K562 (cell line): ENCODE data around the gene DISC1. TPM values are rescaled to one million over a fixed set of nuclear protein-coding genes. Genes with fewer than 3 reads are reported as not detected.

Experiments
- ATAC-seq: fragments of 200-7000 bp; cut with Tn5 transposase; 3 replicates; pipeline ENCODE4 v1.9.1; 2020; ENCODE audit warnings: moderate library complexity
- BruUV-seq: library from RNA; stranded (reverse); fragments of 400-500 nt; replicated peaks from 2 replicates; lab custom pipeline; 2021; lab: Mats Ljungman, UMichigan
- CTCF ChIA-PET: fragments of 300-600 bp; formaldehyde crosslinking; extraction: SDS; loops from one replicate; lab custom pipeline; 2021; ENCODE audit warnings: low intra/inter-chr PET ratio; lab: Yijun Ruan, JAX
- POLR2A ChIA-PET: fragments of 300-600, 350-650 bp; sonication (Branson Sonifier 250); formaldehyde crosslinking; extraction: SDS; loops from one replicate; lab custom pipeline; 2021; ENCODE audit warnings: antibody characterized with exemption, inconsistent platforms; lab: Yijun Ruan, JAX
- DNase-seq, 4 experiments: peaks; one replicate each; pipeline versions ENCODE4 v3.0.0 to v3.0.0-alpha.2; 2011 to 2018; ENCODE audit warnings: low spot score in 3 of 4, mixed read lengths in 3 of 4; ENCODE audit errors: extremely low read depth in 1 of 4
- FAIRE-seq: peaks from 2 replicates; lab custom pipeline; 2011; peaks lifted over from hg19 to GRCh38; lab: Jason Lieb, UNC
- H2AFZ ChIP-seq: 2 replicates; pipeline ENCODE4 v1.6.0; 2011; ENCODE audit warnings: low read depth, low read length, control low read depth, inconsistent platforms
- H3K27ac ChIP-seq: fragments of 200-600 bp; 3 replicates; pipeline ENCODE4 v1.8.0; 2011; ENCODE audit warnings: low read depth, mild to moderate bottlenecking, control low read depth, inconsistent platforms, low read length, moderate library complexity, mixed read lengths; ENCODE audit errors: extremely low read depth
- H3K27me3 ChIP-seq, 2 experiments: fragments of 300-600 bp in 1 of 2; 2 replicates in 1 of 2; 3 replicates in 1 of 2; pipeline versions ENCODE4 v1.6.0 to v1.8.0; 2011; ENCODE audit warnings: inconsistent platforms in 2 of 2, low read length in 2 of 2, mild to moderate bottlenecking in 1 of 2, mixed read lengths in 1 of 2, moderate library complexity in 1 of 2; ENCODE audit not compliant: control insufficient read depth in 2 of 2, insufficient read depth in 2 of 2
- H3K36me3 ChIP-seq: fragments of 300-600 bp; 3 replicates; pipeline ENCODE4 v1.8.0; 2011; ENCODE audit warnings: mild to moderate bottlenecking, low read length, inconsistent platforms; ENCODE audit not compliant: control insufficient read depth, insufficient read depth
- H3K4me1 ChIP-seq, 2 experiments: fragments of 200-600 bp in 1 of 2; replicated peaks in 1 of 2; 2 replicates in 1 of 2; 3 replicates in 1 of 2; pipeline versions ENCODE4 v1.5.1 to v1.8.0; 2011; ENCODE audit warnings: inconsistent platforms in 2 of 2, low read length in 2 of 2, mild to moderate bottlenecking in 1 of 2, mixed read lengths in 1 of 2, moderate library complexity in 1 of 2; ENCODE audit not compliant: control insufficient read depth in 2 of 2, insufficient read depth in 2 of 2
- H3K4me2 ChIP-seq: 2 replicates; pipeline ENCODE4 v1.6.1; 2011; ENCODE audit warnings: low read length, control low read depth, inconsistent platforms, mixed read lengths; ENCODE audit not compliant: insufficient read depth
- H3K4me3 ChIP-seq: fragments of 200-600 bp; sonication (generic), shearing (Covaris generic); 2 replicates; pipeline ENCODE4 v1.5.1; 2016; ENCODE audit warnings: control low read depth, inconsistent platforms
- H3K79me2 ChIP-seq: fragments of 200-600 bp; 3 replicates; pipeline ENCODE4 v1.8.0; 2011; ENCODE audit warnings: low read length, inconsistent platforms; ENCODE audit not compliant: control insufficient read depth, insufficient read depth
- H3K9ac ChIP-seq, 2 experiments: 2 replicates each; pipeline versions ENCODE4 v1.6.0 to v1.6.1; 2011; ENCODE audit warnings: low read depth in 2 of 2, low read length in 2 of 2, control low read depth in 1 of 2, inconsistent platforms in 1 of 2, mild to moderate bottlenecking in 1 of 2, mixed read lengths in 1 of 2; ENCODE audit not compliant: insufficient read depth in 1 of 2
- H3K9me1 ChIP-seq: one replicate; pipeline ENCODE4 v1.6.0; 2011; ENCODE audit warnings: inconsistent platforms, mild to moderate bottlenecking, low read length, moderate library complexity; ENCODE audit not compliant: control insufficient read depth, insufficient read depth
- H3K9me3 ChIP-seq: replicated peaks from 2 replicates; pipeline ENCODE4 v1.5.1; 2011; ENCODE audit warnings: low read depth, low read length, inconsistent platforms; ENCODE audit not compliant: control insufficient read depth, insufficient read depth
- H4K20me1 ChIP-seq: replicated peaks from 2 replicates; pipeline ENCODE4 v1.6.1; 2011; ENCODE audit warnings: low read length, inconsistent platforms, mixed read lengths; ENCODE audit not compliant: control insufficient read depth, insufficient read depth
- ADNP ChIP-seq: fragments of 200-800 bp; sonication (Bioruptor generic); IDR thresholded peaks from 2 replicates; pipeline ENCODE4 v1.6.1; 2016; ENCODE audit warnings: missing genetic modification characterization, missing compliant biosample characterization
- CREB1 ChIP-seq, 2 experiments: sonication (generic) in 1 of 2; formaldehyde crosslinking in 1 of 2; IDR thresholded peaks; 2 replicates each; pipeline versions ENCODE4 v1.6.1 to v1.8.0; 2012 to 2022; ENCODE audit warnings: inconsistent platforms in 1 of 2, mild to moderate bottlenecking in 1 of 2, missing genetic modification reagents in 1 of 2, moderate library complexity in 1 of 2
- GABPB2 ChIP-seq: fragments of 250-450 bp; sonication (Bioruptor Pico); conservative IDR thresholded peaks from 2 replicates; pipeline ENCODE4 v1.5.1; 2021; ENCODE audit warnings: mild to moderate bottlenecking
- IFI16 ChIP-seq: fragments of 250-450 bp; sonication (Bioruptor Pico); IDR thresholded peaks from 2 replicates; pipeline ENCODE4 v2.1.2; 2022; ENCODE audit warnings: mild to moderate bottlenecking, inconsistent platforms
- RB1 ChIP-seq: fragments of 450-650 bp; IDR thresholded peaks from 2 replicates; pipeline ENCODE4 v1.6.1; 2017; ENCODE audit warnings: low read depth, mild to moderate bottlenecking
- ZC3H8 ChIP-seq: fragments of 450-650 bp; IDR thresholded peaks from 2 replicates; pipeline ENCODE4 v1.6.1; 2017
- ZNF311 ChIP-seq: fragments of 250-450 bp; sonication (Bioruptor Pico); IDR thresholded peaks from 2 replicates; pipeline ENCODE4 v1.4.0; 2020; ENCODE audit warnings: mild to moderate bottlenecking, moderate library complexity
- WGBS: fragments of 100-300 bp; shearing (Covaris generic); methylation state at CpG from one replicate; pipeline ENCODE4 v1.1.6; 2016; ENCODE audit warnings: low coverage, mixed read lengths; ENCODE audit not compliant: insufficient coverage; ENCODE audit errors: missing lambda C conversion rate; 5-methylcytosine and 5-hydroxymethylcytosine counted together
- in situ Hi-C: fragments of 300-500 bp; cut with MboI; formaldehyde crosslinking; loops from 4 replicates; pipeline ENCODE4 v1.15.0; 2018; ENCODE audit warnings: inconsistent platforms, mixed read lengths
- intact Hi-C: fragments of 100-400 bp; cut with micrococcal nuclease; formaldehyde crosslinking; loops from 2 replicates; pipeline ENCODE4 v1.14.2; 2022
- polyA plus RNA-seq, 8 experiments: library from polyadenylated mRNA; depleted of rRNA in 4 of 8; stranded (reverse) in 5 of 8; unstranded in 3 of 8; fragments of >200 nt; fragmentation: Nextera tagmentation in 2 of 8; fragmentation: Illumina TruSeq in 1 of 8; extraction: Ambion mirVana in 2 of 8; extraction: Trizol in 1 of 8; gene quantifications; 2 replicates each; pipeline versions ENCODE4 v1.2.1 to v1.2.3, GENCODE V29; 2011 to 2014; ENCODE audit warnings: inconsistent platforms in 1 of 8, missing spikeins in 1 of 8
- total RNA-seq, 7 experiments: library from RNA; depleted of rRNA in 6 of 7; stranded (reverse); fragments of >200 nt in 6 of 7; fragmentation: Illumina TruSeq in 2 of 7; extraction: Trizol in 2 of 7; gene quantifications; 2 replicates each; pipeline versions ENCODE4 v1.2.1 to v1.2.3, GENCODE V29; 2011 to 2021; ENCODE audit warnings: low replicate concordance in 1 of 7
- TF ChIP-seq, protein P1 (sequence below): fragments of 450-650 bp; formaldehyde crosslinking; IDR thresholded peaks from 2 replicates; pipeline ENCODE4 v1.4.0; 2022; ENCODE audit warnings: missing genetic modification characterization
- TF ChIP-seq, protein P2 (sequence below): fragments of 250-450 bp; sonication (Bioruptor Pico); IDR thresholded peaks from 2 replicates; pipeline ENCODE4 v1.5.0; 2021
- TF ChIP-seq, protein P3 (sequence below), 2 experiments: IDR thresholded peaks; 2 replicates each; pipeline ENCODE4 v1.6.1; 2012; ENCODE audit warnings: improper control_type of control experiment in 2 of 2, low read depth in 2 of 2, low read length in 2 of 2, borderline replicate concordance in 1 of 2

The DISC1 gene
- total and polyA plus RNA-seq, 9 of the 15 experiments (the other 6 are each of a cell fraction or from before 2014, with no cell fraction given) = 0.01 to 0.11 (median 0.08) TPM; not detected in 1

DNA sequence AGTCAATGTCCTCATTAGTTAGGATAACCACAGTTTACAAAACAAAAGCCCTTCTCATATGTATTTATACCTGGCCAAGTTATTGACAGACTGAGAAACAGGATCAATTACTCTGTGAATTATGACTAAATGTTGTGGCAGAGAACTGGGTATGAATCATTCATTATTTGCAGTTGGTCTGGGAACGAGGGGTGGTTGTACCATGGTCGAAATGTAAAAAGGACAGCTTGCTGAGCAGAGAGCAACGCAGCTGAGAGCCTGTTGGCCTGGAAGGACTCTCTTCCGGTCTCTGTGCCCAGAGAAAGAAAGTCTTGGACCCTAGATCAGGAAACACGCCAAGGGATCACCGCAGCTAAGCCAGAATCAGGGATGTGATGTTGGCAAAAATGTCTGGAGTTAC lies 169.6 kb downstream of the DISC1 start:
- DNase-seq (no peak), ATAC-seq (no peak), FAIRE-seq (no peak)
- Histone ChIP-seq H3K4me2 (no peak overlapping the region), H3K9me1 (no peaks in the 10 kb centered on the region), H3K36me3 (no peaks in the 10 kb centered on the region), H3K9ac (no peak overlapping the region), H3K27me3 (no peaks in the 10 kb centered on the region), H3K4me3 (no peak overlapping the region), H4K20me1 (no peaks in the 10 kb centered on the region), H2AFZ (no peak overlapping the region), H3K9me3 (no peaks in the 10 kb centered on the region), H3K4me1 (no peaks in the 10 kb centered on the region), H3K27ac (no peak overlapping the region), H3K79me2 (no peaks in the 10 kb centered on the region)
- ChIA-PET POLR2A (no interaction called here), CTCF (no interaction called here)
- TF ChIP-seq, protein P1, sequence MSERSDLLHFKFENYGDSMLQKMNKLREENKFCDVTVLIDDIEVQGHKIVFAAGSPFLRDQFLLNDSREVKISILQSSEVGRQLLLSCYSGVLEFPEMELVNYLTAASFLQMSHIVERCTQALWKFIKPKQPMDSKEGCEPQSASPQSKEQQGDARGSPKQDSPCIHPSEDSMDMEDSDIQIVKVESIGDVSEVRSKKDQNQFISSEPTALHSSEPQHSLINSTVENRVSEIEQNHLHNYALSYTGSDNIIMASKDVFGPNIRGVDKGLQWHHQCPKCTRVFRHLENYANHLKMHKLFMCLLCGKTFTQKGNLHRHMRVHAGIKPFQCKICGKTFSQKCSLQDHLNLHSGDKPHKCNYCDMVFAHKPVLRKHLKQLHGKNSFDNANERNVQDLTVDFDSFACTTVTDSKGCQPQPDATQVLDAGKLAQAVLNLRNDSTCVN (CRISPR knock-in tag) = no peak
- TF ChIP-seq ZC3H8 (no peak), RB1 (no peak), IFI16 (CRISPR knock-in tag) (no peak), GABPB2 (CRISPR knock-in tag) (no peak), ZNF311 (CRISPR knock-in tag) (no peak), CREB1 (IDR thresholded peaks at IDR 0.05) (no peak), CREB1 (CRISPR knock-in tag; IDR thresholded peaks at IDR 0.05) (no peak), ADNP (tag) (no peak)
- TF ChIP-seq, protein P2, sequence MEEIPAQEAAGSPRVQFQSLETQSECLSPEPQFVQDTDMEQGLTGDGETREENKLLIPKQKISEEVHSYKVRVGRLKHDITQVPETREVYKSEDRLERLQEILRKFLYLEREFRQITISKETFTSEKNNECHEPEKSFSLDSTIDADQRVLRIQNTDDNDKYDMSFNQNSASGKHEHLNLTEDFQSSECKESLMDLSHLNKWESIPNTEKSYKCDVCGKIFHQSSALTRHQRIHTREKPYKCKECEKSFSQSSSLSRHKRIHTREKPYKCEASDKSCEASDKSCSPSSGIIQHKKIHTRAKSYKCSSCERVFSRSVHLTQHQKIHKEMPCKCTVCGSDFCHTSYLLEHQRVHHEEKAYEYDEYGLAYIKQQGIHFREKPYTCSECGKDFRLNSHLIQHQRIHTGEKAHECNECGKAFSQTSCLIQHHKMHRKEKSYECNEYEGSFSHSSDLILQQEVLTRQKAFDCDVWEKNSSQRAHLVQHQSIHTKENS (CRISPR knock-in tag) = no peak
- TF ChIP-seq, protein P3, sequence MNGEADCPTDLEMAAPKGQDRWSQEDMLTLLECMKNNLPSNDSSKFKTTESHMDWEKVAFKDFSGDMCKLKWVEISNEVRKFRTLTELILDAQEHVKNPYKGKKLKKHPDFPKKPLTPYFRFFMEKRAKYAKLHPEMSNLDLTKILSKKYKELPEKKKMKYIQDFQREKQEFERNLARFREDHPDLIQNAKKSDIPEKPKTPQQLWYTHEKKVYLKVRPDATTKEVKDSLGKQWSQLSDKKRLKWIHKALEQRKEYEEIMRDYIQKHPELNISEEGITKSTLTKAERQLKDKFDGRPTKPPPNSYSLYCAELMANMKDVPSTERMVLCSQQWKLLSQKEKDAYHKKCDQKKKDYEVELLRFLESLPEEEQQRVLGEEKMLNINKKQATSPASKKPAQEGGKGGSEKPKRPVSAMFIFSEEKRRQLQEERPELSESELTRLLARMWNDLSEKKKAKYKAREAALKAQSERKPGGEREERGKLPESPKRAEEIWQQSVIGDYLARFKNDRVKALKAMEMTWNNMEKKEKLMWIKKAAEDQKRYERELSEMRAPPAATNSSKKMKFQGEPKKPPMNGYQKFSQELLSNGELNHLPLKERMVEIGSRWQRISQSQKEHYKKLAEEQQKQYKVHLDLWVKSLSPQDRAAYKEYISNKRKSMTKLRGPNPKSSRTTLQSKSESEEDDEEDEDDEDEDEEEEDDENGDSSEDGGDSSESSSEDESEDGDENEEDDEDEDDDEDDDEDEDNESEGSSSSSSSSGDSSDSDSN (IDR thresholded peaks at IDR 0.05; ENCODE audit: borderline replicate concordance in 1 of 2, low read depth in 2 of 2, low read length in 2 of 2) = no peak
- in situ Hi-C loops = no loop called here
- no TSS peak for BruUV-seq
- intact Hi-C loops = no loop called here
- under 1% methylated on average over 6 of the region's 6 CpGs for WGBS
